Activated CD8-positive, alpha-beta memory T cell treated with anti-CD3 and anti-CD28 coated beads, Interleukin-2, amount 50 U/mL, for 1 hour (primary cell): ENCODE data around the gene MYL3.
"Not testable (repeated sequence)": the region's sequence is repeated elsewhere in the genome, so short reads cannot be mapped to it uniquely, and the experiment has no call there.

ENCODE experiments used
- DNase-seq: peaks from one replicate; pipeline ENCODE4 v3.0.0-alpha.2; 2020; ENCODE audit errors: extremely low read depth

MYL3 gene

GRCh38 chr3:46863261-46863782, at the start of gene MYL3:
MYL3 (minus strand) TSS chr3:46863444; CDS start chr3:46863390, 54 bp downstream.
- no peak for DNase-seq

GRCh38 chr3:46912986-46913385, 49.7 kb upstream of the MYL3 start:
- no peak for DNase-seq

- not testable (repeated sequence) for DNase-seq
These were observed 47.7 kb upstream of the MYL3 start for GRCh38 chr3:46910914-46911313.

- DNase-seq: no peak
These were observed 47.0 kb upstream of the MYL3 start for GRCh38 chr3:46910166-46910760.

- DNase-seq: peak; percentile 36
These were observed 46.4 kb upstream of the MYL3 start for GRCh38 chr3:46909535-46910161.

GRCh38 chr3:46908986-46909534, 45.8 kb upstream of the MYL3 start:
- DNase-seq: no peak

- no peak for DNase-seq
These were observed 45.2 kb upstream of the MYL3 start for GRCh38 chr3:46908294-46908985.

GRCh38 chr3:46907960-46908293, 44.7 kb upstream of the MYL3 start:
- no peak for DNase-seq

GRCh38 chr3:46907271-46907670, 44.0 kb upstream of the MYL3 start:
- no peak for DNase-seq

- no peak for DNase-seq
These were observed 43.3 kb upstream of the MYL3 start for GRCh38 chr3:46906471-46907058.

- DNase-seq: no peak
These were observed 42.6 kb upstream of the MYL3 start for GRCh38 chr3:46905661-46906451.

- DNase-seq: no peak
These were observed 41.9 kb upstream of the MYL3 start for GRCh38 chr3:46905213-46905560.

GRCh38 chr3:46904303-46905212, 41.3 kb upstream of the MYL3 start:
- DNase-seq: no peak

GRCh38 chr3:46903341-46904302, 40.4 kb upstream of the MYL3 start:
- no peak for DNase-seq

GRCh38 chr3:46902188-46902631, 39.0 kb upstream of the MYL3 start:
- DNase-seq: no peak

- no peak for DNase-seq
These were observed 38.4 kb upstream of the MYL3 start for GRCh38 chr3:46901591-46902187.

- DNase-seq: no peak
These were observed 37.8 kb upstream of the MYL3 start for GRCh38 chr3:46901061-46901460.

GRCh38 chr3:46900356-46900755, 37.1 kb upstream of the MYL3 start:
- DNase-seq: no peak

GRCh38 chr3:46900007-46900292, 36.7 kb upstream of the MYL3 start:
- no peak for DNase-seq
